H9 (cell line): Measurements from ENCODE around the gene ZNF469. TPM values are rescaled to one million over a fixed set of nuclear protein-coding genes. Genes with fewer than 3 reads are reported as not detected.

Source experiments
- DNase-seq: peaks from one replicate; pipeline ENCODE4 v3.0.0-alpha.2; 2017
- H2AFZ ChIP-seq: one replicate; pipeline ENCODE4 v1.6.1; 2013; ENCODE audit warnings: mild to moderate bottlenecking, low read length, control low read depth, moderate library complexity
- H2AK5ac ChIP-seq: 2 replicates; pipeline ENCODE4 v1.6.1; 2013; ENCODE audit warnings: low read length, control low read depth, mixed read lengths; ENCODE audit not compliant: insufficient read length
- H2BK120ac ChIP-seq: one replicate; pipeline ENCODE4 v1.6.1; 2013; ENCODE audit warnings: low read depth, mild to moderate bottlenecking, low read length, control low read depth, inconsistent platforms; ENCODE audit not compliant: poor library complexity, severe bottlenecking
- H2BK12ac ChIP-seq: 2 replicates; pipeline ENCODE4 v1.6.1; 2013; ENCODE audit warnings: low read length, control low read depth, mixed read lengths, low read depth; ENCODE audit not compliant: insufficient read length
- H2BK15ac ChIP-seq: 2 replicates; pipeline ENCODE4 v1.6.1; 2013; ENCODE audit warnings: low read depth, low read length, control low read depth
- H2BK20ac ChIP-seq: one replicate; pipeline ENCODE4 v1.6.1; 2013; ENCODE audit warnings: low read depth, mild to moderate bottlenecking, low read length, control low read depth, inconsistent platforms; ENCODE audit not compliant: poor library complexity, severe bottlenecking
- H2BK5ac ChIP-seq: 2 replicates; pipeline ENCODE4 v1.6.1; 2013; ENCODE audit warnings: low read length, control low read depth, mixed read lengths; ENCODE audit not compliant: insufficient read length
- H3K14ac ChIP-seq: 2 replicates; pipeline ENCODE4 v1.6.1; 2013; ENCODE audit warnings: low read length, control low read depth; ENCODE audit not compliant: insufficient read depth
- H3K18ac ChIP-seq: 2 replicates; pipeline ENCODE4 v1.6.1; 2013; ENCODE audit warnings: low read depth, mild to moderate bottlenecking, mixed read lengths, low read length, control low read depth; ENCODE audit not compliant: insufficient read length
- H3K23ac ChIP-seq: 2 replicates; pipeline ENCODE4 v1.6.1; 2013; ENCODE audit warnings: low read length, control low read depth, mixed read lengths, low read depth; ENCODE audit not compliant: insufficient read length
- H3K23me2 ChIP-seq: 2 replicates; pipeline ENCODE4 v1.6.1; 2013; ENCODE audit warnings: low read depth, mild to moderate bottlenecking, mixed read lengths, low read length, control low read depth; ENCODE audit not compliant: insufficient read length, poor library complexity, severe bottlenecking
- H3K27ac ChIP-seq: 2 replicates; pipeline ENCODE4 v1.5.1; 2013; ENCODE audit warnings: low read length, control low read depth, mixed read lengths, low read depth; ENCODE audit not compliant: insufficient read length
- H3K27me3 ChIP-seq: 2 replicates; pipeline ENCODE4 v1.6.1; 2013; ENCODE audit warnings: low read length, control low read depth, inconsistent platforms; ENCODE audit not compliant: insufficient read depth
- H3K4ac ChIP-seq: 2 replicates; pipeline ENCODE4 v1.6.1; 2013; ENCODE audit warnings: low read depth, mild to moderate bottlenecking, control low read depth, inconsistent platforms, low read length, moderate library complexity
- H3K4me1 ChIP-seq: 2 replicates; pipeline ENCODE4 v1.6.1; 2013; ENCODE audit warnings: low read length, control low read depth, inconsistent platforms; ENCODE audit not compliant: insufficient read depth
- H3K4me2 ChIP-seq: 2 replicates; pipeline ENCODE4 v1.6.1; 2013; ENCODE audit warnings: low read length, control low read depth, mixed read lengths; ENCODE audit not compliant: insufficient read length, insufficient read depth
- H3K56ac ChIP-seq: 2 replicates; pipeline ENCODE4 v1.6.1; 2013; ENCODE audit warnings: low read depth, mild to moderate bottlenecking, mixed read lengths, low read length, control low read depth; ENCODE audit not compliant: insufficient read length
- H3K79me1 ChIP-seq: 2 replicates; pipeline ENCODE4 v1.6.1; 2013; ENCODE audit warnings: low read depth, mild to moderate bottlenecking, moderate library complexity, low read length, control low read depth, inconsistent platforms; ENCODE audit not compliant: insufficient read depth, poor library complexity, severe bottlenecking
- H3K79me2 ChIP-seq: 2 replicates; pipeline ENCODE4 v1.6.1; 2013; ENCODE audit warnings: low read length, control low read depth, inconsistent platforms; ENCODE audit not compliant: insufficient read depth
- H3K9ac ChIP-seq: 2 replicates; pipeline ENCODE4 v1.6.1; 2013; ENCODE audit warnings: low read length, control low read depth, mixed read lengths; ENCODE audit not compliant: insufficient read length; ENCODE audit errors: extremely low read depth
- H3K9me3 ChIP-seq: one replicate; pipeline ENCODE4 v1.6.1; 2013; ENCODE audit warnings: low read depth, low read length, inconsistent platforms; ENCODE audit not compliant: control insufficient read depth
- H3T11ph ChIP-seq: one replicate; pipeline ENCODE4 v1.6.1; 2013; ENCODE audit warnings: mild to moderate bottlenecking, low read length, control low read depth, inconsistent platforms
- H4K20me1 ChIP-seq: one replicate; pipeline ENCODE4 v1.6.1; 2013; ENCODE audit not compliant: control insufficient read depth, insufficient read length, insufficient read depth
- H4K5ac ChIP-seq: 2 replicates; pipeline ENCODE4 v1.6.1; 2013; ENCODE audit warnings: low read depth, mild to moderate bottlenecking, mixed read lengths, low read length, control low read depth; ENCODE audit not compliant: insufficient read length
- H4K8ac ChIP-seq: replicated peaks from 2 replicates; pipeline ENCODE4 v1.6.1; 2013; ENCODE audit warnings: low read length, control low read depth, mixed read lengths, low read depth; ENCODE audit not compliant: insufficient read length
- H4K91ac ChIP-seq: 2 replicates; pipeline ENCODE4 v1.6.1; 2013; ENCODE audit warnings: low read depth, mild to moderate bottlenecking, moderate library complexity, mixed read lengths, low read length, control low read depth; ENCODE audit not compliant: insufficient read length
- H3K27ac Mint-ChIP-seq, 3 experiments: 2 replicates in 2 of 3; 3 replicates in 1 of 3; pipeline ENCODE4 v1.8.0; 2020 to 2021; ENCODE audit warnings: mixed read lengths in 3 of 3, mild to moderate bottlenecking in 1 of 3, moderate library complexity in 1 of 3
- H3K27me3 Mint-ChIP-seq: 2 replicates; pipeline ENCODE4 v1.8.0; 2021; ENCODE audit warnings: low read depth, mild to moderate bottlenecking, moderate library complexity, mixed read lengths
- H3K36me3 Mint-ChIP-seq, 3 experiments: 2 replicates in 2 of 3; 3 replicates in 1 of 3; pipeline ENCODE4 v1.8.0; 2020 to 2021; ENCODE audit warnings: low read depth in 3 of 3, mixed read lengths in 3 of 3; ENCODE audit not compliant: insufficient read depth in 1 of 3
- H3K4me1 Mint-ChIP-seq, 2 experiments: 2 replicates each; pipeline ENCODE4 v1.8.0; 2020; ENCODE audit warnings: mixed read lengths in 2 of 2
- H3K4me3 Mint-ChIP-seq, 2 experiments: 2 replicates in 1 of 2; 3 replicates in 1 of 2; pipeline ENCODE4 v1.8.0; 2020 to 2021; ENCODE audit warnings: mild to moderate bottlenecking in 2 of 2, mixed read lengths in 2 of 2, moderate library complexity in 1 of 2
- H3K9me3 Mint-ChIP-seq, 2 experiments: 2 replicates in 1 of 2; 3 replicates in 1 of 2; pipeline ENCODE4 v1.8.0; 2020; ENCODE audit warnings: mild to moderate bottlenecking in 2 of 2, mixed read lengths in 2 of 2, moderate library complexity in 1 of 2
- CTCF ChIP-seq: fragments of 200-600 bp; sonication (generic); conservative IDR thresholded peaks from 3 replicates; pipeline ENCODE4 v1.8.0; 2021; ENCODE audit warnings: antibody characterized with exemption, mild to moderate bottlenecking
- WGBS: extraction: QIAGEN DNeasy Blood & Tissue Kit; methylation state at CpG from one replicate; pipeline ENCODE4 v1.1.7; 2013; ENCODE audit warnings: missing lambda C conversion rate, low lambda C conversion rate, mixed read lengths; ENCODE audit not compliant: insufficient read length; ENCODE audit errors: extremely low coverage; 5-methylcytosine and 5-hydroxymethylcytosine counted together
- total RNA-seq: library from RNA; stranded (reverse); gene quantifications from 2 replicates; pipeline ENCODE4 v1.2.1, GENCODE V29; 2021

The ZNF469 gene
- total RNA-seq, 1 experiment from 2014 or later: 4.4 TPM

GRCh38 chr16:88357317-88358022, 25.3 kb upstream of the ZNF469 start:
- H3K27me3 Mint-ChIP-seq: peaks cover 7% of the 10 kb centered on the region
- H2BK20ac ChIP-seq: no peak overlapping the region
- no peak overlapping the region for H3K18ac ChIP-seq
- H3K27ac ChIP-seq: no peak overlapping the region
- no peaks in the 10 kb centered on the region for H3K9me3 ChIP-seq
- no peaks in the 10 kb centered on the region for H3K79me1 ChIP-seq
- H2BK12ac ChIP-seq: no peak overlapping the region
- H3K9me3 Mint-ChIP-seq: peaks cover 18 to 26% of the 10 kb centered on the region in 2 experiments
- no CpG with 5 or more reads among the region's 26 CpGs for WGBS
- H3T11ph ChIP-seq: no peak overlapping the region
- no peaks in the 10 kb centered on the region for H3K4me1 ChIP-seq
- no peak overlapping the region for H3K23ac ChIP-seq
- H3K36me3 Mint-ChIP-seq: peaks cover 0 to 6% (median 4%) of the 10 kb centered on the region in 3 experiments; a peak in 4 of 7 replicates
- TF ChIP-seq CTCF: no peak
- no peak overlapping the region for H3K56ac ChIP-seq
- H2BK120ac ChIP-seq: no peak overlapping the region
- peaks cover 9 to 16% of the 10 kb centered on the region in 2 experiments for H3K4me1 Mint-ChIP-seq
- no peaks in the 10 kb centered on the region for H3K79me2 ChIP-seq
- H4K5ac ChIP-seq: no peak overlapping the region
- H2BK5ac ChIP-seq: no peak overlapping the region
- H3K4ac ChIP-seq: no peak overlapping the region
- no peaks in the 10 kb centered on the region for H3K23me2 ChIP-seq
- no peak overlapping the region for H3K4me2 ChIP-seq
- H2AK5ac ChIP-seq: no peak overlapping the region
- no peak overlapping the region for H2BK15ac ChIP-seq
- no peak overlapping the region for H3K27ac Mint-ChIP-seq
- no peak for DNase-seq
- no peak overlapping the region for H4K8ac ChIP-seq
- no peak overlapping the region for H3K9ac ChIP-seq
- H3K4me3 Mint-ChIP-seq: no peak overlapping the region
- no peaks in the 10 kb centered on the region for H4K20me1 ChIP-seq
- H3K14ac ChIP-seq: no peak overlapping the region
- no peak overlapping the region for H4K91ac ChIP-seq
- H2AFZ ChIP-seq: no peak overlapping the region
- H3K27me3 ChIP-seq: no peaks in the 10 kb centered on the region
